ENCODE data around the gene TXNDC8.
"Not testable (repeated sequence)": the region's sequence is repeated elsewhere in the genome, so short reads cannot be mapped to it uniquely, and the experiment has no call there.

Gene TXNDC8

DNA sequence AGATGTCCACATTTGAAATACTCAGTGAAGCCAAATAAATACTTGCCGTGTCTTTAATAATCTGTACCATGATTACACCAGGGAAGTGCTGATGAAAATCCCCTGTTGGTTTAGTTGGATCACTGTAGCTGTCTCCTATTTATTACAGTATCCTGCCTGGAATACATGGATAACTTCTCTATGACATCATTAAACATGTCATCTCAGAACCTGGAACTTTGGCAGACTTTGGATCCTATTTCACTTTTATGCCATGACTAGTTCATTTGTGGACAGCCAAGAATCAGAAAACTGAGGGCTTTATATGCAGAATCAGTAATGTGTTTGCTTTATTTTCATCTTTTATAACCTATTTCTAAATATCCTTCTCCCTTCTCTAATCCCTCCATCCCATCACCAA lies at the start of gene TXNDC8:
Gene TXNDC8, minus strand, starts transcription at position 137 of the 400 bp plus-strand sequence.
- peak; percentile 10 to 62 for DNase-seq (ENCODE audit: low read depth in 2 of 2)

DNA sequence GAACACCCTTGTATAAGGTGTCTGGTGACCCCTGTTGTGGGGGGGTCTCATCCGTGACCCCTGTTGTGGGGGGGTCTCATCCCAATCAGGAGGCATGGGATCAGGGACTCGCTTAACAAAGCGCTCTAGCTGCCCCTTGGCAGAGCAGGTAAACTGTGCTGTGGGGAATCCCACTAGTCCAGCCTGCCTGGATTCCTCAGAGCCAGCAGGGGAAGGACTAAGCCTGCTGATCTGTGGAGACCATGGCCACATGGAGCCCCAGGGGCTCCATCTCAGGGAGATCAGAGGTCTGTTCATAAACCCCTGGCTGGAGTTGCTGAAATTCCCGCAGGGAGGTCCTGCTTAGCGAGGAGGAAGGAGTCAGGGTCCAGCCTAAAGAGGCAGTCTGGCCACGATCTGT lies 45.8 kb upstream of the TXNDC8 start:
- TF ChIP-seq, protein P1, sequence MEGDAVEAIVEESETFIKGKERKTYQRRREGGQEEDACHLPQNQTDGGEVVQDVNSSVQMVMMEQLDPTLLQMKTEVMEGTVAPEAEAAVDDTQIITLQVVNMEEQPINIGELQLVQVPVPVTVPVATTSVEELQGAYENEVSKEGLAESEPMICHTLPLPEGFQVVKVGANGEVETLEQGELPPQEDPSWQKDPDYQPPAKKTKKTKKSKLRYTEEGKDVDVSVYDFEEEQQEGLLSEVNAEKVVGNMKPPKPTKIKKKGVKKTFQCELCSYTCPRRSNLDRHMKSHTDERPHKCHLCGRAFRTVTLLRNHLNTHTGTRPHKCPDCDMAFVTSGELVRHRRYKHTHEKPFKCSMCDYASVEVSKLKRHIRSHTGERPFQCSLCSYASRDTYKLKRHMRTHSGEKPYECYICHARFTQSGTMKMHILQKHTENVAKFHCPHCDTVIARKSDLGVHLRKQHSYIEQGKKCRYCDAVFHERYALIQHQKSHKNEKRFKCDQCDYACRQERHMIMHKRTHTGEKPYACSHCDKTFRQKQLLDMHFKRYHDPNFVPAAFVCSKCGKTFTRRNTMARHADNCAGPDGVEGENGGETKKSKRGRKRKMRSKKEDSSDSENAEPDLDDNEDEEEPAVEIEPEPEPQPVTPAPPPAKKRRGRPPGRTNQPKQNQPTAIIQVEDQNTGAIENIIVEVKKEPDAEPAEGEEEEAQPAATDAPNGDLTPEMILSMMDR (IDR thresholded peaks at IDR 0.05; ENCODE audit: low read depth, low read length): no peak
- no peak overlapping the region for H3K4me3 ChIP-seq (replicated peaks in 1 of 2; ENCODE audit: low read depth in 2 of 2, low read length in 2 of 2)
- DNase-seq (ENCODE audit: low read depth in 2 of 2): no peak

More for the DNA sequence above, at the start of gene TXNDC8:
- no peak within 1 kb of the TSS for H3K4me3 ChIP-seq (replicated peaks in 1 of 2; ENCODE audit: low read depth in 2 of 2, low read length in 2 of 2)
- TF ChIP-seq, protein P1 (IDR thresholded peaks at IDR 0.05; ENCODE audit: low read depth, low read length): no peak

DNA sequence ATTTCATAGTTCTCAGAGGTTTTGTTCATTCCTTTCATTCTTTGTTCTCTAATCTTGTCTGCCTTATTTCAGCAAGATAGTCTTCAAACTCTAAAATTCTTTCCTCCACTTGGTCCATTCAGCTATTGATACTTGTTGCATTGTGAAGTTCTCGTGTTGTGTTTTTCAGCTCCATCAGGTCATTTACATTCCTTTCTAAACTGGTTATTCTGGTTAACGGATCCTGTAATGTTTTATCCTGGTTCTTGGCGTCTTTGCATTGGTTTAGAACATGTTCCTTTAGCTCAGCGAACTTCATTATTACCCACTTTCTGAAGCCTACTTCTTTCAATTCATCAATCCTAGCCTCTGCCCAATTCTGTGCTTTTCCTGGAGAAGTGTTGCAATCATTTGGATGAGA lies 45.1 kb upstream of the TXNDC8 start:
- TF ChIP-seq, protein P1 (IDR thresholded peaks at IDR 0.05; ENCODE audit: low read depth, low read length): no peak

DNA sequence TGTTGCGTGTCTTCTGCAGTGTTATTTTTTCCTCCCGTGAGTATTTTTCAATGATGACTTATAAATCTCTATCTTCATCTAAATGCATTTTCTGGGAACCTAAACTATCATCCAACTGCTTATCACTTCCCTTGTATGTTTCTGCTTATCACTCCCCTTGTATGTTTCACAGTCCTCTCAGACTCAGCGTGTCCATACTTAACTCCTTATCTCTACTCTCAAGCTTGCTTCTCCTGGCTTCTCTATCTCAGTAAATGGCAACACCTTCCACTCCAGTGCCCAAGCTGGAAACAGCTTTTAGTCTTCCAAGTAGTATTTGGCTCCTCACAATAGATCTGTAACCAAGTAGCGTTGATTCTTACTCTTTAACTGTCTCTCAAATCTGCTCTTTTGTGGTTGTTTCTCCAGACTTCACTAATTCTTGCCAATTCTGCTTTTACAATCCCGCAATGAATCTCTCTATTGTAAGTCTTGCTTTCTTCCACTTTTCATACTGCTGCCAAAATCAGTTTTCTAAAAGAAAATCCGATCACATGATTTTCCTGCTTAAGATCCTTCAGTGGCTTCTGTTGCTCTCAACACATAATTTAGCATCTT lies 33.8 kb upstream of the TXNDC8 start:
- TF ChIP-seq, protein P1 (IDR thresholded peaks at IDR 0.05; ENCODE audit: low read depth, low read length): no peak
- no peak for DNase-seq (ENCODE audit: low read depth in 2 of 2)
- H3K4me3 ChIP-seq (replicated peaks in 1 of 2; ENCODE audit: low read depth in 2 of 2, low read length in 2 of 2): no peak overlapping the region

More for the DNA sequence above, 45.1 kb upstream of the TXNDC8 start:
- H3K4me3 ChIP-seq (replicated peaks in 1 of 2; ENCODE audit: low read depth in 2 of 2, low read length in 2 of 2): no peak overlapping the region
- DNase-seq (ENCODE audit: low read depth in 2 of 2): no peak

DNA sequence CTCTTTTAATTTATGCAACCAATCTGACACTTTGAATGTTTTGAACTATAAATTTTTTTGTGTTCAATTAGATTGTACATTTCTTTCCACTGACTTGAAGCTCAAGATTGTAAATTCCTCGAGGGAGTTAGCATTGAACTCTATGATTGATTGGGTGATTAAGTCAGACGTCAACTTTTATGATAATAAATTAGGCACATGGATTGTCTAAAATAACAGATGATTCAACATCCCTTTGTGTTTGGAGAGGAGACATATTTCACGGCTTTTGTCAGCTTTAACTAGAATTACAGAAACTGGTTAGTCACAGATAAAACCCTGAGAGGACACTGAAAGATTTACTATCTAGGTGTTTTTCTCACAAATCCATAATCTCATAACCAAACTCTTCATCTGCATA lies 32.7 kb upstream of the TXNDC8 start:
- TF ChIP-seq, protein P1 (IDR thresholded peaks at IDR 0.05; ENCODE audit: low read depth, low read length): no peak

DNA sequence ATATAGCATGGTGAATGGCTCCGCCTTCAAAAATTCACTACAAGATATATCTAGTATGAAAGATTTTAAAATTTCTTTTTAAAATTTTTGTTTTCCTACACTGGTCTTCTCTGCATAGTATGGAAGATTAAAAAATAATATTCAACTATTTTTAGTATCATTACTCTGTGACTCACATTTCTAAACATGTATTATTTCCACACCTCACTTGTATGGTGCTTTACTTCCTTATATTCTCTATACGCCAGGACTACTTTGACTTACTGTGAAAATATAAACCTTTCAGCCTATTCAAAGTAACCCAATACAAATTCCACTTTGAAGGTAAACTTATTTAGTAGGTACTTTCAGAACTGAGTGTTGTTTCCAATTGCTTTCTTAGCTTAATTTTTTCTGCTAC lies 26.8 kb upstream of the TXNDC8 start:
- TF ChIP-seq, protein P1 (IDR thresholded peaks at IDR 0.05; ENCODE audit: low read depth, low read length): no peak
- DNase-seq (ENCODE audit: low read depth in 2 of 2): no peak
- no peak overlapping the region for H3K4me3 ChIP-seq (replicated peaks in 1 of 2; ENCODE audit: low read depth in 2 of 2, low read length in 2 of 2)

More for the DNA sequence above, 32.7 kb upstream of the TXNDC8 start:
- no peak overlapping the region for H3K4me3 ChIP-seq (replicated peaks in 1 of 2; ENCODE audit: low read depth in 2 of 2, low read length in 2 of 2)
- DNase-seq (ENCODE audit: low read depth in 2 of 2): peak in 1 of 2 donors; percentile 51

DNA sequence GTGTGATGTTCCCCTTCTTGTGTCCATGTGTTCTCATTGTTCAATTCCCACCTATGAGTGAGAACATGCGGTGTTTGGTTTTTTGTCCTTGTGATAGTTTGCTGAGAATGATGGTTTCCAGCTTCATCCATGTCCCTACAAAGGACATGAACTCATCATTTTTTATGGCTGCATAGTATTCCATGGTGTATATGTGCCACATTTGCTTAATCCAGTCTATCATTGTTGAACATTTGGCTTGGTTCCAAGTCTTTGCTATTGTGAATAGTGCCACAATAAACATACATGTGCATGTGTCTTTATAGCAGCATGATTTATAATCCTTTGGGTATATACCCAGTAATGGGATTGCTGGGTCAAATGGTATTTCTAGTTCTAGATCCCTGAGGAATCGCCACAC lies 21.3 kb upstream of the TXNDC8 start:
- DNase-seq (ENCODE audit: low read depth in 2 of 2); H3K4me3 ChIP-seq (replicated peaks in 1 of 2; ENCODE audit: low read depth in 2 of 2, low read length in 2 of 2): not testable (repeated sequence)

All from cardiac fibroblast (primary cell).